Duodenal mucosa (tissue), 2 donors: ENCODE measurements around the gene NLRP8.
"Not testable (repeated sequence)": the region's sequence is repeated elsewhere in the genome, so short reads cannot be mapped to it uniquely, and the experiment has no call there.

Experiments used
- H3K27ac ChIP-seq: one replicate; pipeline ENCODE4 v1.7.0; 2013; ENCODE audit warnings: low read depth, low read length
- H3K27me3 ChIP-seq, 2 donors: one replicate each; pipeline ENCODE4 v1.7.0; 2013; ENCODE audit warnings: low read length in 2 of 2, control low read depth in 1 of 2; ENCODE audit not compliant: insufficient read depth in 2 of 2, control insufficient read depth in 1 of 2
- H3K36me3 ChIP-seq, 2 donors: one replicate each; pipeline ENCODE4 v1.7.0; 2013; ENCODE audit warnings: low read length in 2 of 2, control low read depth in 1 of 2; ENCODE audit not compliant: insufficient read depth in 2 of 2, control insufficient read depth in 1 of 2
- H3K4me1 ChIP-seq, 2 donors: one replicate each; pipeline ENCODE4 v1.7.0; 2013; ENCODE audit warnings: low read length in 2 of 2, control low read depth in 1 of 2; ENCODE audit not compliant: insufficient read depth in 2 of 2, control insufficient read depth in 1 of 2
- H3K4me3 ChIP-seq, 2 donors: one replicate each; pipeline ENCODE4 v1.7.0; 2013; ENCODE audit warnings: low read length in 2 of 2, low read depth in 1 of 2
- H3K9ac ChIP-seq, 2 donors: one replicate each; pipeline ENCODE4 v1.7.0; 2013; ENCODE audit warnings: low read length in 2 of 2, low read depth in 1 of 2
- H3K9me3 ChIP-seq, 2 donors: one replicate each; pipeline ENCODE4 v1.7.0; 2013; ENCODE audit warnings: low read length in 2 of 2, control low read depth in 1 of 2; ENCODE audit not compliant: control insufficient read depth in 1 of 2

NLRP8 gene

GRCh38 chr19:55927991-55928390 is 19.6 kb upstream of the NLRP8 start:
- Histone ChIP-seq H3K4me1 (no peaks in the 10 kb centered on the region), H3K27me3 (no peaks in the 10 kb centered on the region), H3K27ac (no peak overlapping the region), H3K9me3 (peaks cover 7 to 8% of the 10 kb centered on the region in 2 donors), H3K36me3 (no peaks in the 10 kb centered on the region), H3K4me3 (no peak overlapping the region), H3K9ac (no peak overlapping the region)

GRCh38 chr19:55929258-55929657 is 18.4 kb upstream of the NLRP8 start:
- not testable (repeated sequence) for H3K9ac ChIP-seq, H3K36me3 ChIP-seq, H3K4me1 ChIP-seq, H3K4me3 ChIP-seq, H3K9me3 ChIP-seq, H3K27ac ChIP-seq, H3K27me3 ChIP-seq

DNA sequence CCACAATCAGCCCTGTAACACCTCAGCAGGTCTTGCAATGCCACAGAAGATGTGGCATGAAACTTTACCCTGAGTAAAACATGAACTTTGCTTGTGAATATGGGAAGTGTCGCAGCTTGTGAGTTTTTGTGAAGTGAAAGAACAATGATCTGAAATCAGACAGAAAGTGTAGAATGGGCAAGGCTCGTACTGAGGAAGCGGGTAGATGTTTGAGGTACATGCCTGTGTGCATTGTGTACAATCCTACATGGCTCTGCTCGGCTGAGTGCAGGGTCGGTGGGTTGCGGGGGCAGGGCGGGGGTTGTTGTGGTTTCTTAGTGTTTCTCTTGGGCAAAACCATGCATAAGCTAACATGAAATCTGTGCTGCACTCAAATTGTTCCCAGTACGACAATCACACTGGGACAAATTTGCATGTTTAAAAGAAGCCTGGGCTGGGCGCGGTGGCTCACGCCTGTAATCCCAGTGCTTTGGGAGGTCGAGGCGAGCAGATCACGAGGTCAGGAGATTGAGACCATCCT is 16.6 kb upstream of the NLRP8 start:
- no peaks in the 10 kb centered on the region for H3K27me3 ChIP-seq
- no peak overlapping the region for H3K4me3 ChIP-seq
- no peaks in the 10 kb centered on the region for H3K4me1 ChIP-seq
- no peaks in the 10 kb centered on the region for H3K9me3 ChIP-seq
- no peak overlapping the region for H3K27ac ChIP-seq
- no peaks in the 10 kb centered on the region for H3K36me3 ChIP-seq
- no peak overlapping the region for H3K9ac ChIP-seq

DNA sequence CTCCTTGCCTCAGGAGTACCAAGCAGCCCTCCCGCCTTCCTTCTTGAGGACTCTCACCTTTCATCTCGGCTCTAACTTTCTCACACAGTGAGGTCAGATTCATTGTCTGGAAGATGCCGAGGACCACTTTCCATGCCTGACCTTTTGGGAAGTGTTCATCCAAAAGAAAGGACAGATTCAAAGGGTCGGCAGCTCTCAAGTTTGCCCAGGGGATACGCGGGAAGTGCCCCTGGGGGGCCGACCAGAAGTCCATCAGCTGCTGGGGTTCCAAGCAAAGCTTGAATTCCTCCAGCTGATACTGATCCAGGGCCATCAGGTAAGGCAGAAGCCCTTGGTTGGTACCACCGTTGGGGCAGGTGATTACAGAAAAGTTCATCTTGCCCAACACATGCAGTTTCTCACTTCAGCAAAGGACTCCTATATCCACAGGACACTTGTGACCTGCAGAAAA is 15.7 kb upstream of the NLRP8 start, which contains the start of gene NLRP13:
Gene NLRP13, minus strand, starts transcription at position 401 of the 451 bp plus-strand sequence. Its CDS starts 25 bp downstream, at position 376.
- H3K9ac ChIP-seq, result no peak within 1 kb of the TSS
- no peaks in the 10 kb centered on the region for H3K36me3 ChIP-seq
- H3K4me3 ChIP-seq, result no peak within 1 kb of the TSS
- no peaks in the 10 kb centered on the region for H3K27me3 ChIP-seq
- H3K27ac ChIP-seq, result no peak within 1 kb of the TSS
- no peaks in the 10 kb centered on the region for H3K9me3 ChIP-seq
- H3K4me1 ChIP-seq, result no peaks in the 10 kb centered on the region

GRCh38 chr19:55935206-55935605 is 12.4 kb upstream of the NLRP8 start:
- Histone ChIP-seq H3K27ac (no peak overlapping the region), H3K9ac (no peak overlapping the region), H3K9me3 (no peaks in the 10 kb centered on the region), H3K36me3 (no peaks in the 10 kb centered on the region), H3K27me3 (no peaks in the 10 kb centered on the region), H3K4me1 (no peaks in the 10 kb centered on the region), H3K4me3 (no peak overlapping the region)

DNA sequence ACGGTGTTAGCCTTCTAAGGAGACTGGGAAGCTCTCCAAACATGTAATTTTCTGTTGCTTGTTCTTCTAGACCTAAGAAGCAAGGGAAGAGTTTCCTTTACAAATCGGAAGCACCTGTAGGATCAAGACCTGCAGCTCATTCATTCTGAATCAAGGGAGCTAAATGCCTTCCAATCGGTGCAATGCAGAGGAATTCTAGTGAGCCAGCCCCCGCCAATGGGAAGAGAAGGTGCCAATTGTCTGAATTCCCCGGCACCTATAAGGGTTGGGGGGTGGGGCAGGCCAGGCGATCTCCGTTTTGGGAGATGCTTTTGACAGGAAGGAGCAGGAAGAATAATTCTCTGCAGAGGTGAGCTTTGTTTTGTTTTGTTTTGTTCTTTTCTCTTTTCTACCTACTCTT is 8.4 kb upstream of the NLRP8 start:
- Histone ChIP-seq H3K4me3 (no peak overlapping the region), H3K27ac (no peak overlapping the region), H3K4me1 (no peaks in the 10 kb centered on the region)

DNA sequence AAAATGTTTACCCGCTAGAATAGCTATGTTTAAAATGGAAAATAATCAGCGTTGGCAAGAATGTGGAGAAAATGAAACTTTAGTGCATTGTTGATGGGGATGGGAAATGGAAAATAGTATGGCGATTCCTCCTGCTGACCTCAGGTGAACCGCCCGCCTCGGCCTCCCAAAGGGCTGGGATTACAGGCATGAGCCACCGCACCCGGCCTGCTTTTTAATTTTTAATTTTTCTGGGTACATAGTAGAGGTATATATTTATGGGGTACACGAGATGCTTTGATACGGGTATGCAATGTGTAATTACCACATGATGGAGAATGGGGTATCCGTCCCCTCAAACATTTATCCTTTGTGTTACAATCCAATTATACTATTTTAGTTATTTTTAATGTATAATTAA is 7.3 kb upstream of the NLRP8 start:
- H3K27me3 ChIP-seq, result no peaks in the 10 kb centered on the region
- no peaks in the 10 kb centered on the region for H3K36me3 ChIP-seq
- no peaks in the 10 kb centered on the region for H3K4me1 ChIP-seq
- no peak overlapping the region for H3K27ac ChIP-seq
- no peaks in the 10 kb centered on the region for H3K9me3 ChIP-seq
- no peak overlapping the region for H3K9ac ChIP-seq
- H3K4me3 ChIP-seq, result no peak overlapping the region

More for the DNA sequence above, 8.4 kb upstream of the NLRP8 start:
- no peak overlapping the region for H3K9ac ChIP-seq
- no peaks in the 10 kb centered on the region for H3K27me3 ChIP-seq
- no peaks in the 10 kb centered on the region for H3K36me3 ChIP-seq
- H3K9me3 ChIP-seq, result no peaks in the 10 kb centered on the region

DNA sequence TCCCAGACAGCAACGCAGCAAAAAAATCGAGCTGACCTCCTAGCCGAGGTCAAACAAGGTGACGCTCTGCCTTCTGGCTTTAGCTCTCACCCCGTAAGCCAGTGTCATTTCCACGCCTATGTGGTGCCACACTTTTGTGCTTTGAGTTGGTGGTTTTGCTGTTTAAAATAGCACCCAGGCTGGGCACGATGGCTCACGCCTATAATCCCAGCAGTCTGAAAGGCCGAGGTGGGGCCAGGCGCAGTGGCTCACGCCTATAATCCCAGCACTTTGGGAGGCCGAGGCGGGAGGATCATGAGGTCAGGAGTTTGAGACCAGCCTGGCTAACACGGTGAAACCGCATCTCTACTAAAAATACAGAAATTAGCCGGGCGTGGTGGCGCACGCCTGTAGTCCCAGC is 2.9 kb downstream of the NLRP8 start:
- H3K27me3 ChIP-seq, H3K36me3 ChIP-seq, H3K9ac ChIP-seq, H3K4me1 ChIP-seq, H3K27ac ChIP-seq, H3K4me3 ChIP-seq: not testable (repeated sequence)
- H3K9me3 ChIP-seq, result peaks cover 0 to 14% of the 10 kb centered on the region in 2 donors

DNA sequence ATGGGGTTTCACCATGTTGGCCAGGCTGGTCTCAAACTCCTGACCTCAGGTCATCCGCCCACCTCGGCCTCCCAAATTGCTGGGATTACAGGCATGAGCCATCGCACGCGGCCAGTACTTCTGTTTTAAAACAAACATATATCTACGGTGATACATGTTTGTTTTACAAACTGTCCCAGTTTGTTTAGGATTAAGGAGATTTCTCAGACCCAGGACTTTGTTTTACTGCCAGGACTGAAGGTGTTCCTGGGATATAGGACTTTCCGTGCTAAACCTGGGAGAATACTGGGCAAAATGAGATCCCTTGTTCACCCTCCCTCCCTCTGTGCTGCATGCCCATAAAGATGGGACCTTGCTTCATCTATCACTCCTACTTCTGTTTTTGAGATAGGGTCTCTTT is 8.8 kb downstream of the NLRP8 start:
- H3K4me1 ChIP-seq, result no peaks in the 10 kb centered on the region
- H3K9me3 ChIP-seq, result peaks cover 0 to 2% of the 10 kb centered on the region in 2 donors
- no peaks in the 10 kb centered on the region for H3K36me3 ChIP-seq
- H3K27ac ChIP-seq, result no peak overlapping the region
- no peak overlapping the region for H3K4me3 ChIP-seq
- H3K27me3 ChIP-seq, result no peaks in the 10 kb centered on the region
- H3K9ac ChIP-seq, result no peak overlapping the region

GRCh38 chr19:55958356-55958755 is 10.7 kb downstream of the NLRP8 start:
- no peak overlapping the region for H3K9ac ChIP-seq
- no peak overlapping the region for H3K4me3 ChIP-seq
- no peak overlapping the region for H3K27ac ChIP-seq
- H3K4me1 ChIP-seq, result no peaks in the 10 kb centered on the region
- H3K36me3 ChIP-seq, result no peaks in the 10 kb centered on the region
- H3K27me3 ChIP-seq, result no peaks in the 10 kb centered on the region
- peaks cover 0 to 2% of the 10 kb centered on the region in 2 donors for H3K9me3 ChIP-seq
